Ascending aorta (tissue), 2 donors: ENCODE data around the gene LCTL. TPM values are rescaled to one million over a fixed set of nuclear protein-coding genes. Genes with fewer than 3 reads are reported as not detected.
"Not testable (repeated sequence)": the region's sequence is repeated elsewhere in the genome, so short reads cannot be mapped to it uniquely, and the experiment has no call there.

ENCODE experiments used
- DNase-seq, 2 donors: peaks; one replicate each; pipeline ENCODE4 v3.0.0-alpha.2; 2019; ENCODE audit warnings: low spot score in 2 of 2
- H3K27ac ChIP-seq, 2 donors: fragments of 200-600 bp; sonication (generic); one replicate each; pipeline ENCODE4 v1.5.1; 2016 to 2017; ENCODE audit warnings: mild to moderate bottlenecking in 1 of 2
- H3K27me3 ChIP-seq: fragments of 200-600 bp; sonication (generic); one replicate; pipeline ENCODE4 v1.5.1; 2017
- H3K36me3 ChIP-seq, 2 donors: fragments of 200-600 bp; sonication (generic); one replicate each; pipeline ENCODE4 v1.5.1; 2016
- H3K4me1 ChIP-seq, 2 donors: fragments of 200-600 bp; sonication (generic); one replicate each; pipeline ENCODE4 v1.5.1; 2016 to 2017; ENCODE audit warnings: mild to moderate bottlenecking in 1 of 2
- H3K4me3 ChIP-seq, 2 donors: fragments of 200-600 bp; sonication (generic); one replicate each; pipeline ENCODE4 v1.5.1; 2016 to 2017; ENCODE audit warnings: mild to moderate bottlenecking in 1 of 2
- H3K9me3 ChIP-seq, 2 donors: fragments of 200-600 bp; sonication (generic); one replicate each; pipeline ENCODE4 v1.5.1; 2016
- intact Hi-C: fragments of 100-400 bp; cut with DNase I; formaldehyde crosslinking; loops from one replicate; pipeline ENCODE4 v1.15.1; 2023
- total RNA-seq: library from RNA; depleted of rRNA; stranded (reverse); fragments of >200 nt; gene quantifications from one replicate; pipeline ENCODE4 v1.1.0, GENCODE V29; 2016
- TF ChIP-seq, protein P1 (sequence below), 3 experiments: fragments of 200-600 bp in 2 of 3; fragments of 450-650 bp in 1 of 3; sonication (generic) in 2 of 3; IDR thresholded peaks; one replicate each; pipeline ENCODE4 v1.5.1; 2016 to 2019; ENCODE audit warnings: antibody characterized with exemption in 3 of 3, mild to moderate bottlenecking in 1 of 3, moderate library complexity in 1 of 3

Gene LCTL
- total RNA-seq, 1 donor from 2014 or later = not detected

DNA sequence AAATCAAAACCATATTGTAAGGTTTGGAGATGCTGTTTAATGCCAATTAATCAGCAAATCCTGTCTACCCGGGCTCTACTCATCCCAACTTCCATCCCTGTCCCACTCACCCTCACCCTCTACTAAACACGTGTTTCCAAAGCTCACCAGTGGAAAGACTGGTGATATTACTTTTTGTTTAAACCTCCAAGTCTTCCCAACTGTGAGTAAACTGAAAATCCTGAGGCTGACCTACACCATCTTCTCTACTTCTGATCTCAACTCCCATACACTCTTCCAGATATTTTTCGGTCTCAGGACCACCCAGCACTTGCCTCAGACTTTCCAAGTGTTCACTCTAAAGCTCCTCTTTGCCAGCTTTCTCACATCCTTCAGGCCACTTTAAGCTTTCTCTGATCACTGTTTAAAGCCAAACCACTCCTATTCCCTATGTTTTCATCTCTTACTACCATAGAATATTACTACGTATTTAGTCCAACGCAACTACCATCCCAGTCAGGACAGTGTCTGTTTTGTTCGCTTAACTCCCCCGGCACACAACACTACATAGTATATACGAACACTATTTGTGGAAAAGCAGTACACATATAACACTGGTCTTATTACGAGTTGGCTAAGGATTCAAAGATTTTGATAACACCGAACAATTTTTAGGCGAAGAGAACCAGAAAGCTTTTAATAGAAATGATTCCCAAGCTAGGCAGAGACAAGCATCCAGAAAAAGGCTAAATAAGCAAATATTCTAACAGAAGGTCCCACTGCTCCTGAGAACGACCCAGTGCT, 61.8 kb downstream of the LCTL start:
- Histone ChIP-seq H3K27me3 (no peaks in the 10 kb centered on the region), H3K4me3 (peak overlapping the region; percentile 82 to 87), H3K27ac (peak overlapping the region; percentile 93 to 96), H3K36me3 (peaks cover 41 to 43% of the 10 kb centered on the region in 2 donors), H3K9me3 (no peaks in the 10 kb centered on the region), H3K4me1 (peaks cover 9 to 21% of the 10 kb centered on the region in 2 donors)
- intact Hi-C loops = loop anchor here (2.0 to 10.0 kb wide), 5 partner anchors 117 to 712 kb away; partner anchors contain the start of genes DENND4A, MAP2K1, SMAD6 and TIPIN
- TF ChIP-seq, protein P1, sequence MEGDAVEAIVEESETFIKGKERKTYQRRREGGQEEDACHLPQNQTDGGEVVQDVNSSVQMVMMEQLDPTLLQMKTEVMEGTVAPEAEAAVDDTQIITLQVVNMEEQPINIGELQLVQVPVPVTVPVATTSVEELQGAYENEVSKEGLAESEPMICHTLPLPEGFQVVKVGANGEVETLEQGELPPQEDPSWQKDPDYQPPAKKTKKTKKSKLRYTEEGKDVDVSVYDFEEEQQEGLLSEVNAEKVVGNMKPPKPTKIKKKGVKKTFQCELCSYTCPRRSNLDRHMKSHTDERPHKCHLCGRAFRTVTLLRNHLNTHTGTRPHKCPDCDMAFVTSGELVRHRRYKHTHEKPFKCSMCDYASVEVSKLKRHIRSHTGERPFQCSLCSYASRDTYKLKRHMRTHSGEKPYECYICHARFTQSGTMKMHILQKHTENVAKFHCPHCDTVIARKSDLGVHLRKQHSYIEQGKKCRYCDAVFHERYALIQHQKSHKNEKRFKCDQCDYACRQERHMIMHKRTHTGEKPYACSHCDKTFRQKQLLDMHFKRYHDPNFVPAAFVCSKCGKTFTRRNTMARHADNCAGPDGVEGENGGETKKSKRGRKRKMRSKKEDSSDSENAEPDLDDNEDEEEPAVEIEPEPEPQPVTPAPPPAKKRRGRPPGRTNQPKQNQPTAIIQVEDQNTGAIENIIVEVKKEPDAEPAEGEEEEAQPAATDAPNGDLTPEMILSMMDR (IDR thresholded peaks at IDR 0.05) = no peak
- DNase-seq = no peak

DNA sequence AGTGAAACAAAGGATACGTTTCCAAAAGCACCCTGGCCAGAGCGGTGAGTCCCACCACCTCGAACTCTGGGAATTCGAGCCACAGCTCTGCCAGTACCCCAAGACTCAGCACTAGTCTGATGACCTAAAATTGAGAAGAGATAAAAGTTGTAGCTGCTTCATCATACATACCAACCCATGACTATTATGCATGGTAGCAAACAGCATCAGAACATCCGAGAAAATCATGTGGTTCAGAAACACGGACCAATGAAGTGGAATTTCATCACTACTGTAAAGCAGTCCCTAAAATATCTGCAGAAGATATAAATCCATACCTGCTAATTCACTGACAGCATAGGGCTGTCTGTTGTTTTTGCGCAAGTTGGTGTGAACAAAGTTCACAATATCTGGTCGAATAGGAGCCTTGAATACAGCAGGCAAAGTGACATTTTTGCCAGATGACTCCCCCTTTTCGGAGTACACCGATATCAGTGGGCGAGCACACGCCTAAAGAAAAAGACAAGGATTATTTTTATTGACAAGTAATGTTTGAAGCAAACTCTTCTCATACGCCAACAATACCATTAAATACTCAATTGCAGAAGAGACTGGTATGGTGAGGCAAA, 62.7 kb downstream of the LCTL start:
- Histone ChIP-seq H3K4me3 (peak overlapping the region; percentile 82 to 87), H3K4me1 (peaks cover 9 to 21% of the 10 kb centered on the region in 2 donors), H3K36me3 (peaks cover 45 to 51% of the 10 kb centered on the region in 2 donors), H3K27ac (peak overlapping the region in 1 of 2 donors; percentile 93)
- not testable (repeated sequence) for DNase-seq, H3K27me3 ChIP-seq, H3K9me3 ChIP-seq
- intact Hi-C loops = loop anchor here (5.0 to 10.0 kb wide), 3 partner anchors 202 to 711 kb away; partner anchors contain the start of genes DENND4A and SMAD6

DNA sequence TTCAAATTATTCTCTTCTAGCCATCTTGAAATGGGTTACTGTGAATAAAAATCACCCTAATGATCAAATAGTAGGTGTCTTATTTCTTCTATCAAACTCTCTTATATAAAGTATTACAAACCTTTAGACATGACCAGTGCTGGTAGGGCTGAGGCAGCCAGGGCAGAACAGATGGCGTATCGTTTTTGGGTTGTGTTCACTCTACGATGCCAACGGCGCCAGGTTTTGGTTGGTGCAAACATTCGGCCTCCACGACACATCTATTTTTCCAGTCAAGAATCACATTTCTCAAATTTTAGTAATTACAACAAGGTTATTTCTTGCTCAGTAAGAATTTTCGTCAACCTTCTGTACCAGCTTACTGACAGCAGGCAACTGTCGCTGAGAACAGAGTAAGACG, 63.3 kb downstream of the LCTL start:
- peaks cover 47 to 54% of the 10 kb centered on the region in 2 donors for H3K36me3 ChIP-seq
- H3K27me3 ChIP-seq = no peaks in the 10 kb centered on the region
- no peak overlapping the region for H3K27ac ChIP-seq
- TF ChIP-seq, protein P1 (IDR thresholded peaks at IDR 0.05) = no peak
- intact Hi-C loops = loop anchor here (5.0 to 10.0 kb wide), 3 partner anchors 202 to 710 kb away; partner anchors contain the start of genes DENND4A and SMAD6
- peak overlapping the region in 1 of 2 donors; percentile 87 for H3K4me3 ChIP-seq
- H3K9me3 ChIP-seq = no peaks in the 10 kb centered on the region
- H3K4me1 ChIP-seq = peaks cover 9 to 25% of the 10 kb centered on the region in 2 donors
- no peak for DNase-seq

DNA sequence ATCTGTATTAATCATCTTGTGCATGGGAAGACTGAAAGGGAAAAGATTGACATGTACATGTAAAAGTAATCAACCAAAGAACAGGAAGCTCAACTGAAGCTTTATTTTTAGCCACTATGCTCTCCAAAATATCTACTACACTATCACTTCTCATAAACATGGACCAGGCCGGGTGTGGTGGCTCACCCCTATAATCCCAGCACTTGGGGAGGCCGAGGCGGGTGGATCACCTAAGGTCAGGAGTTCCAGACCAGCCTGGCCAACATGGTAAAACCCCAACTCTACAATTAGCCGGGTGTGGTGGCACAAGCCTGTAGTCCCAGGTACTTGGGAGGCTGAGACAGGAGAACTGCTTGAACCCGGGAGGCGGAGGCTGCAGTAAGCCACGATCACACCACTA, 65.5 kb downstream of the LCTL start:
- H3K4me3 ChIP-seq, DNase-seq, H3K27ac ChIP-seq, H3K9me3 ChIP-seq, H3K27me3 ChIP-seq: not testable (repeated sequence)
- peaks cover 14 to 26% of the 10 kb centered on the region in 2 donors for H3K4me1 ChIP-seq
- intact Hi-C loops = loop anchor here (5.0 to 10.0 kb wide), 3 partner anchors 204 to 708 kb away; partner anchors contain the start of genes DENND4A and SMAD6
- peaks cover 47 to 54% of the 10 kb centered on the region in 2 donors for H3K36me3 ChIP-seq

DNA sequence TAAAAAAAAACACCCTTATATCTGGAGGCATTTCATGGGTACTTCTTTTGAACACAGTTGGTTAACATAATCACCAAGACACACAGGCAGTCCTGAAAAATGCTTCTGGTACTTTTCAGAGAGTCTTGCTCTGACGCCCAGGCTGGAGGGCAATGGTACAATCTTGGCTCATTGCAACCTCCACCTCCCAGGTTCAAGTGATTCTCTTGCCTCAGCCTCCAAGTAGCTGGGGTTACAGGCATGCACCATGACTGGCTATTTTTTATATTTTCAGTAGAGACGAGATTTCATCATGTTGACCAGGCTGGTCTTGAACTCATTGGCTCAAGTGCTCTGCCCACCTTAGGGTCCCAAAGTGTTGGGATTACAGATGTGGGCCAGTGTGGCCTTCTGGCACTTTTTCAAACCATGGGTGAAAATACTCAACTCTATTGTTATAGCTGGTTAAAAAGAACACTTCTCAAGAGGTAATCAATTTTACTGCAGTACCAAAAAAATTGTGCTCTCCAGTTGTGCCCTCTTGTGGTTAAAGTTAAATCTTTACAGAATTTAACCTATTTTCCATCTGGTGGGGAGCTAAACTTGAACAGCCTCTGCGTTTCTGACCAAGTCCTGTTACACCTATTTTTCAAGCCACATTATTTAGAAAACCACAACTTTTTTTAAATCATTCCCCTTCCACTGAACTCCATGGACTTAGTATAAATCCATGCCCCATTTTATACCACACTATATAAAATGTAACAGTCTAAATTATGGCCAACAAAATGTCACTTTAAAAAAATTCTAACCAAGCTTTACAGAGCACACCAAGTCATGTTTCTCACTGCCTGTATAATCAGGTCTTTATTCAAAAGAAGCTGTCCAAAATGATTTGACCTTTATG, 67.1 kb downstream of the LCTL start:
- intact Hi-C loops = loop anchor here (10.0 kb wide), 1 partner anchor 884 kb away; the partner anchor contains the start of gene INTS14
- TF ChIP-seq, protein P1 (IDR thresholded peaks at IDR 0.05) = peak; percentile 16 to 38 (median 27)
- Histone ChIP-seq H3K4me1 (peaks cover 13 to 24% of the 10 kb centered on the region in 2 donors), H3K27ac (no peak overlapping the region), H3K9me3 (no peaks in the 10 kb centered on the region), H3K4me3 (no peak overlapping the region), H3K27me3 (no peaks in the 10 kb centered on the region), H3K36me3 (peaks cover 47 to 62% of the 10 kb centered on the region in 2 donors)
- no peak for DNase-seq

Other genes with a start within 250 kb of the LCTL start
- 6.1 TPM for gene TIPIN, start 209.3 kb downstream of the LCTL start, total RNA-seq
- 21.2 TPM for gene MAP2K1, start 179.1 kb downstream of the LCTL start, total RNA-seq
- gene SNAPC5, start 68.2 kb downstream of the LCTL start, total RNA-seq = 3.7 TPM
- 2,799 TPM for gene RPL4, start 61.1 kb downstream of the LCTL start, total RNA-seq
- gene ZWILCH, start 60.7 kb downstream of the LCTL start, total RNA-seq = 2.3 TPM
- 140 TPM for gene SMAD6, start 136.2 kb upstream of the LCTL start, total RNA-seq